Stimulated activated CD4-positive, alpha-beta T cell treated with anti-CD3 and anti-CD28 coated beads, Interleukin-15, amount 100 ng/mL, for 1 hour (primary cell): Measurements from ENCODE around the gene UNC45B.
"Not testable (repeated sequence)": the region's sequence is repeated elsewhere in the genome, so short reads cannot be mapped to it uniquely, and the experiment has no call there.

ENCODE experiments used
- DNase-seq, 2 donors: peaks; one replicate each; pipeline ENCODE4 v3.0.0-alpha.2; 2020; ENCODE audit warnings: low read depth in 1 of 2, low spot score in 1 of 2

The UNC45B gene

GRCh38 chr17:35169835-35170363 lies 22.3 kb downstream of the UNC45B start:
- no peak for DNase-seq

- DNase-seq, result no peak
Measured at GRCh38 chr17:35170968-35171771, 23.6 kb downstream of the UNC45B start.

DNA sequence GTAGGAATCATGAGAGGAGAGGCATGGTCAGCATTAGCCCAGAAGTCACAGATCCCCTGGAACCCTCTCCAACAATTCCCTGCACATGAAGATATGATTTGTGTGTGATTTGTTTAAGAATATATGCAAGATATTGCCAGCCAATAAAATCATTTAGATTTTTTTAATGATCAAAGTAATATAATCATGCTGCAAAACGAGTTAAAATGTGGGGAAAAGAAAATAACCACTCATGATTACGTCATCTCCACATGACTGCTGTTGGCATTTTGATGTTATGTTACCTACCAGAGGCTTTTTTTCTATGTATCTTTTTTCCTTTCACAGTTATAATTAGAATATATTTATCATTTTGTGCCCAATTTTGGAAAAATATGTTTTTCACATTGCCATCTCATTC lies 24.2 kb downstream of the UNC45B start:
- DNase-seq, result no peak

GRCh38 chr17:35172321-35172720 lies 24.7 kb downstream of the UNC45B start:
- DNase-seq, result not testable (repeated sequence)

DNA sequence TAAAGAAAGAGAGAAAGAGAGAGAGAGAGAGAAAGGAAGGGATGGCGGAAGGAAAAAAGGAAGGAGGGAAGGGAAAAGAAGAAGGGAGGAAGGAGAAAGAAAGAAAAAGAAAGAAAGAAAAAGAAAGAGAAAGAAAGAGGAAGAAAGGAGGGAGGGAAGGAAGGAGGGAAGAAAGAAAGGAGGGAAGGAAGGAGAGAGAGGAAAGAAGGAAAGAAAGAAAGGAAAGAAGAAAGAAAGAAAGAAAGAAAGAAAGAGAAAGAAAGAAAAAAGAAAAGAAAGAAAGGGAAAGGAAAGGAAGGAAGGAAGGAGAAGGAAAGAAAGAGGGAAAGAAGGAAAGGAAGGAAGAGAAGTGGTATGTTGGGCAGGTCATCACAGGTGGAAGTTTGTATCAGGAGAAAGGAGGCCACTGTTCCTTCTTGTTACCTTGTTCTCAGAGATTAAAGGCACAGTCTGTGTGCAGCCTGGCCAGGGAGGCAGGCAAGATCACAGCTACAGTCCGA lies 27.3 kb downstream of the UNC45B start:
- DNase-seq, result no peak

DNA sequence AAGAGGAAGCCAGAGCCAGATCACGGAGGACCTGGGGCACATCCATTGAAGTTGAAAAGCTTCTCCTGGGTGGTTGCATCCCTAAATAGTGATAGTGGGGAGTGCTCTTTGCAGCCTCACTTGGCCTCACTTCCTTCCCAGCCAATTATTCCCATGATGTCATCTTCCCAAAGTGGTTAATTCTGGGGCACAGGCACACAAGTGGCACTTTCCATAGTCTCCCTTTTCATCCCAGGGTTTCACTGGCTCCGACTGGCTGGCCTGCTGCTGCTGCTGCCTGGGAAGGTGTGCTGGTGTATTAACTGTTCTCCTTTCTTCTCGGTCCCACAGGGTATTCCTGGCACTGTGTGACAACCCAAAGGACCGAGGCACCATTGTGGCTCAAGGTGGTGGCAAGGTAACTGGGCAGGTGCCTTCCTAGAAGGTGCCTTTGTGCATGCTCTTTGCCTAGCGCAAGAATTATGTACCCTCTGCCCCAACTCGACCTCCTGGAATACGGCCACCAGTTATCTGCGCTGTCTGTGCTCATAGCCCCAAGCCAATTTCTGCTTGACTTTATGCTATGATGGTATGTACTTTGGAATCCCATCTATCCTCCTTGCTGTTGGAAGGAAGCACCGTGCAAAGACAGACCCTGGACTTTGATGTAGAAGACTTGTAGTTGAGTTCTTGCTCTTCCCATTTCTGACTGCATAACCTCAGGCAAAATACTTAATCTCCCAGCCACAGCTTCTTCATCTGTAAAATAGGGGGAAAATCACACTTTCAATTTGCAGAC lies 28.2 kb downstream of the UNC45B start:
- no peak for DNase-seq

- no peak for DNase-seq
Measured at GRCh38 chr17:35176897-35177296, 29.3 kb downstream of the UNC45B start.

- not testable (repeated sequence) for DNase-seq
Measured at GRCh38 chr17:35179379-35179778, 31.8 kb downstream of the UNC45B start.

DNA sequence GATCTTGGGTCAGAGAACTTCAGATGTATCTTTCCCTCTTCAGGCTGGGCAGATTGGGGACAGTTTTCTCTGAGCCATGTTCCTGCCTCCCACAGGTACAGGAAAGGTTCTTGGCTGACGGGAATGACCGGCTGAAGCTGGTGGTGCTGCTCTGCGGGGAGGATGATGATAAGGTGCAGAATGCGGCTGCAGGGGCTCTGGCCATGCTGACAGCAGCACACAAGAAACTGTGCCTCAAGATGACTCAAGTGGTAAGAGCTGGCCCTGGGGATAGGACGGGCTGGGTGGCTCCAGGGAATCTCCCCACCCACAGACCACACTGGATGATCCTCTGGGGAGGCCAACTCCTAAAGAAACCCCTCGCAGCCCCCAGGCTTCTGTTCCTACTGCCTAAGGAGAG lies 35.7 kb downstream of the UNC45B start:
- no peak for DNase-seq

GRCh38 chr17:35184274-35184673 lies 36.7 kb downstream of the UNC45B start:
- DNase-seq, result no peak

- DNase-seq, result no peak
Measured at GRCh38 chr17:35185849-35186248, 38.2 kb downstream of the UNC45B start.

- no peak for DNase-seq
Measured at GRCh38 chr17:35187481-35187880, 39.9 kb downstream of the UNC45B start.

- no peak for DNase-seq
Measured at GRCh38 chr17:35188111-35188510, 40.5 kb downstream of the UNC45B start.

- DNase-seq, result no peak
Measured at GRCh38 chr17:35189291-35189690, 41.7 kb downstream of the UNC45B start.

DNA sequence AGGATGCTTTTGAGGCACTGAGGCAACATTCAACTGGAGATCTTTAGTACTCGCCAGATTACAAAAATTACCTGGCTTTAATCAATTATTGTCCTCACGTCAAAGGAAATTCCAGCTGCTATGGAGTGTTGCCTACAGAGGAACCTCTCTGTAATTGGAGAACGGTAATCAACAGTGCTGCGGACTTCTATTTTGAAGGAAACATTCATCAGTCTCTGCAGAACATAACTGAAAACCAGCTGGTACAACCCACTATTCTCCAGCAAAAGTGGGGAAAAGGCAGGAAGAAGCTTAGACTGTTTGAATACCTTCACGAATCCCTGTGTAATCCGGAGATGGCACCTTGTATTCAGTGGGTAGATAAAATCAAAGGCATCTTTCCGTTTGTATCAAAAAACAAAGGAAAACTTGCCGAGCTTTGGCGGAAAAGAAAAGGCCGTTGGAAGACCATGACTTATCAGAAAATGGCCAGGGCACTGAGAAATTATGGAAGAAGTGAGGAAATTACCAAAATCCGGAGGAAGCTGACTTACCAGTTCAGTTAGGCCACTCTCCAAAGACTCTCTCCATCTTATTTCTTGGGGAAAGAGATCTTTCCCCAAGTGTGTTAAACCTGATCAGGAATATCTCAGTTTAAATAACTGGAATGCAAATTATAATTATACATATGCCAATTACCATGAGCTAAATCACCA lies 43.5 kb downstream of the UNC45B start:
- no peak for DNase-seq

GRCh38 chr17:35192708-35193107 lies 45.1 kb downstream of the UNC45B start:
- no peak for DNase-seq

DNA sequence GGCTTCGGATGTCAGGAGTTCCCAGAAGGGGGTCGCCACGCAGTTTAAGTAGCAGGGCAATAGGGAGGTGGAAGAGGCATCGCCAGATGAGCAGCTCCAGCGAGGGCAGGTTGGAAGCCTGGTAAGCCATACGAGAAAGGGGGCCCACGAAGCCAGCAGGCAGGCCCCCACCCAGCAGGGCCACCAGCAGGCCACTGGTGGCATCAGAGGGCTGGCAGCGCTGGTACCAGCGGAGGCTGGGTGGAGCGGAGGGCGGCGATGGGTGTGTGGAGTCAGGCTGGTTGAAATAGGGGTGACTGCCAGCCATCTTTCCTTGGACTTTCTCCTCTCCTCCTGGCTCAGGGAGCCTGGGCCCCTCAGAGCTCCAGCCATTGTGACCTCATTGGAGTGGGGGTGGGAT lies 46.4 kb downstream of the UNC45B start, which contains the start of gene SLC35G3:
Gene SLC35G3 (minus strand): TSS at position 393 of the 400 bp plus-strand sequence. CDS start 86 bp downstream, at position 307.
- DNase-seq, result not testable (repeated sequence)

DNA sequence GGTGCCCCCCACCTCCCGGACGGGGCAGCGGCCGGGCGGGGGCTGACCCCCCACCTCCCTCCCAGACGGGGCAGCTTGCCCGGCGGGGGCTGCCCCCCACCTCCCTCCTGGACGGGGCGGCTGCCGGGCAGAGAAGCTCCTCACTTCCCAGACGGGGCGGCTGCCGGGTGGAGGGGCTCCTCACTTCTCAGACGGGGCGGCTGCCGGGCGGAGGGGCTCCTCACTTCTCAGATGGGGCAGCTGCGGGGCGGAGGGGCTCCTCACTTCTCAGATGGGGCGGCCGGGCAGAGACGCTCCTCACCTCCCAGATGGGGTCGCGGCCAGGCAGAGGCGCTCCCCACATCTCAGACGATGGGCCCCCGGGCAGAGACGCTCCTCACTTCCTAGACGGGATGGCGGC lies 47.4 kb downstream of the UNC45B start:
- DNase-seq, result not testable (repeated sequence)

DNA sequence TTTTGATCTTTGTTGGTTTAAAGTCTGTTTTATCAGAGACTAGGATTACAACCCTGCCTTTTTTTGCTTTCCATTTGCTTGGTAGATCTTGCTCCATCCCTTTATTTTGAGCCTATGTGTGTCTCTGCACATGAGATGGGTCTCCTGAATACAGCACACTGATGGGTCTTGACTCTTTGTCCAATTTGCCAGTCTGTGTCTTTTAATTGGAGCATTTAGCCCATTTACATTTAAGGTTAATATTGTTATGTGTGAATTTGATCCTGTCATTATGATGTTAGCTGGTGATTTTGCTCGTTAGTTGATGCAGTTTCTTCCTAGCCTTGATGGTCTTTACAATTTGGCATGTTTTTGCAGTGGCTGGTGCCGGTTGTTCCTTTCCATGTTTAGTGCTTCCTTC lies 55.0 kb downstream of the UNC45B start:
- not testable (repeated sequence) for DNase-seq

DNA sequence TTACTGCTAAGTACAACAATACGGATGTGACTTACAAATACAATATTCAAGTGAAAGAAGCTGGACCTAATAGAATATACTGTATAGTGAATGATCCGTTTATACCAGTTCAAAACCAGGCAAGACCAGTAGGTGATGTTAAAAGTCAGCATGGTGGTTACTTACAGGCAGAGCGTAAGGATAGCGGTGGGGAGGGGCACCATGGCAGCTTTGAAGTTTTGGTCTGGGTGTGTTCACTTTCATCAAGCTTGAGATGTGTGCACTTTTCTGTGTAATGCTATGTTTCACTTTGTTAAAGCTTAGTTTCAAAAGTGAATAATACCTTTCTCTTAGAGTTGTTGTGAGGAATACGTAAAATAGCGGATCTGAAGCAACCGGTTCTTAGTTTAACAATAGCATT lies 63.1 kb downstream of the UNC45B start:
- no peak for DNase-seq

GRCh38 chr17:35212668-35213067 lies 65.1 kb downstream of the UNC45B start:
- no peak for DNase-seq
